RKO (cell line): ENCODE measurements around the gene LOC128125822.

Source experiments
- DNase-seq: peaks from one replicate; pipeline ENCODE4 v3.0.0-alpha.2; 2016; ENCODE audit warnings: low spot score

The LOC128125822 gene

GRCh38 chr6:63556369-63556768, 15.9 kb upstream of the LOC128125822 start:
- no peak for DNase-seq

GRCh38 chr6:63558278-63558677, 14.0 kb upstream of the LOC128125822 start:
- DNase-seq: no peak

- DNase-seq: no peak
These were observed 11.4 kb upstream of the LOC128125822 start for GRCh38 chr6:63560801-63561287.

GRCh38 chr6:63561288-63561687, 11.0 kb upstream of the LOC128125822 start:
- DNase-seq: no peak

- no peak for DNase-seq
These were observed 9.0 kb upstream of the LOC128125822 start for GRCh38 chr6:63563235-63563634.

GRCh38 chr6:63565058-63565726, 7.1 kb upstream of the LOC128125822 start:
- DNase-seq: peak; percentile 48

- DNase-seq: no peak
These were observed 6.3 kb upstream of the LOC128125822 start for GRCh38 chr6:63565727-63566596.

- no peak for DNase-seq
These were observed 4.3 kb upstream of the LOC128125822 start for GRCh38 chr6:63567966-63568365.

GRCh38 chr6:63571361-63572043, 778 bp upstream of the LOC128125822 start:
- peak; percentile 78 for DNase-seq

GRCh38 chr6:63572747-63573075, 431 bp downstream of the LOC128125822 start:
- peak; percentile 12 for DNase-seq

GRCh38 chr6:63573076-63573898, 1.0 kb downstream of the LOC128125822 start:
- peak; percentile 65 for DNase-seq

GRCh38 chr6:63573899-63574553, 1.7 kb downstream of the LOC128125822 start:
- peak; percentile 86 for DNase-seq

GRCh38 chr6:63574554-63574900, 2.2 kb downstream of the LOC128125822 start:
- no peak for DNase-seq

GRCh38 chr6:63576147-63576772, 4.0 kb downstream of the LOC128125822 start:
- DNase-seq: no peak

GRCh38 chr6:63576985-63577712, 4.9 kb downstream of the LOC128125822 start:
- DNase-seq: no peak

GRCh38 chr6:63578757-63579156, 6.5 kb downstream of the LOC128125822 start:
- DNase-seq: no peak

- no peak for DNase-seq
These were observed 7.8 kb downstream of the LOC128125822 start for GRCh38 chr6:63579937-63580703.

- no peak for DNase-seq
These were observed 8.4 kb downstream of the LOC128125822 start for GRCh38 chr6:63580704-63580961.

- no peak for DNase-seq
These were observed 9.2 kb downstream of the LOC128125822 start for GRCh38 chr6:63581355-63582013.
